DOHH2 (cell line): ENCODE measurements around the gene SLC22A15.

Source experiments
- EZH2phosphoT487 ChIP-seq: fragments of 200-600 bp; sonication (generic); IDR thresholded peaks from 2 replicates; pipeline ENCODE4 v1.6.1; 2017; ENCODE audit warnings: borderline replicate concordance, mild to moderate bottlenecking, antibody characterized with exemption, low read length, moderate library complexity, mixed read lengths
- TF ChIP-seq, protein P1 (sequence below): fragments of 200-600 bp; sonication (generic); IDR thresholded peaks from one replicate; pipeline ENCODE4 v1.5.1; 2014; ENCODE audit warnings: antibody characterized with exemption, mild to moderate bottlenecking, low read depth, low read length; ENCODE audit not compliant: poor library complexity, severe bottlenecking

DNA sequence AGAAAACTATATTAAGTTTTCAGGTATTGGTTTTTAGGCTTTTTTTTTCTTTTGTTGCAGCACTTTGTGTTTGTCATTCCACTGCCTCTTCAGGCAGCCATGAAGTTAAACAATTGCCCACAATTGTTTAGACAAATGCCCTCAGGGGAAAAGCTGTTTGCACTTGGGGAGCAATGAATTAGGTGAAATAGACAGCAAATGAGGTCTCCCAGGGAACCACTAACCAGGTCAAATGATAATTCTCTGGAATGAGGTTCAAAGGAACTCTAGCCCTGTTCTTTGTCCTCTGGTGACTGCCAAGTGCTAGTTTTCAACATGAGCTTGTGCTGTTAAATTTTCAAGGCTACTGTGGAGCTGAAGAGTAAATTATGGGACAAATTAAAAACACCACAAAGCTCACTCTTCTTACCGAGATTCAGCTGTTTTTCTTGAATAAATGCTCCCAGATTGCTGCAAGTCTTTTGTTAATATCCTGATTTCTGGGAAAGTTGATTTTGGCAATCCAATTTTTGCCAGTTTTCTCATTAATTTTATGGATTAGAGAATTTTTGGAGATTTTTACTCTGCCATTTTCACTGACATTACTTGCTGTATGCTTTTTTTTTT is 119.8 kb downstream of the SLC22A15 start:
- TF ChIP-seq, protein P1, sequence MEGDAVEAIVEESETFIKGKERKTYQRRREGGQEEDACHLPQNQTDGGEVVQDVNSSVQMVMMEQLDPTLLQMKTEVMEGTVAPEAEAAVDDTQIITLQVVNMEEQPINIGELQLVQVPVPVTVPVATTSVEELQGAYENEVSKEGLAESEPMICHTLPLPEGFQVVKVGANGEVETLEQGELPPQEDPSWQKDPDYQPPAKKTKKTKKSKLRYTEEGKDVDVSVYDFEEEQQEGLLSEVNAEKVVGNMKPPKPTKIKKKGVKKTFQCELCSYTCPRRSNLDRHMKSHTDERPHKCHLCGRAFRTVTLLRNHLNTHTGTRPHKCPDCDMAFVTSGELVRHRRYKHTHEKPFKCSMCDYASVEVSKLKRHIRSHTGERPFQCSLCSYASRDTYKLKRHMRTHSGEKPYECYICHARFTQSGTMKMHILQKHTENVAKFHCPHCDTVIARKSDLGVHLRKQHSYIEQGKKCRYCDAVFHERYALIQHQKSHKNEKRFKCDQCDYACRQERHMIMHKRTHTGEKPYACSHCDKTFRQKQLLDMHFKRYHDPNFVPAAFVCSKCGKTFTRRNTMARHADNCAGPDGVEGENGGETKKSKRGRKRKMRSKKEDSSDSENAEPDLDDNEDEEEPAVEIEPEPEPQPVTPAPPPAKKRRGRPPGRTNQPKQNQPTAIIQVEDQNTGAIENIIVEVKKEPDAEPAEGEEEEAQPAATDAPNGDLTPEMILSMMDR = no peak
- TF ChIP-seq EZH2phosphoT487 = no peak
